ENCODE measurements around the gene EARS2.
"Not testable (repeated sequence)": the region's sequence is repeated elsewhere in the genome, so short reads cannot be mapped to it uniquely, and the experiment has no call there.

Gene EARS2

DNA sequence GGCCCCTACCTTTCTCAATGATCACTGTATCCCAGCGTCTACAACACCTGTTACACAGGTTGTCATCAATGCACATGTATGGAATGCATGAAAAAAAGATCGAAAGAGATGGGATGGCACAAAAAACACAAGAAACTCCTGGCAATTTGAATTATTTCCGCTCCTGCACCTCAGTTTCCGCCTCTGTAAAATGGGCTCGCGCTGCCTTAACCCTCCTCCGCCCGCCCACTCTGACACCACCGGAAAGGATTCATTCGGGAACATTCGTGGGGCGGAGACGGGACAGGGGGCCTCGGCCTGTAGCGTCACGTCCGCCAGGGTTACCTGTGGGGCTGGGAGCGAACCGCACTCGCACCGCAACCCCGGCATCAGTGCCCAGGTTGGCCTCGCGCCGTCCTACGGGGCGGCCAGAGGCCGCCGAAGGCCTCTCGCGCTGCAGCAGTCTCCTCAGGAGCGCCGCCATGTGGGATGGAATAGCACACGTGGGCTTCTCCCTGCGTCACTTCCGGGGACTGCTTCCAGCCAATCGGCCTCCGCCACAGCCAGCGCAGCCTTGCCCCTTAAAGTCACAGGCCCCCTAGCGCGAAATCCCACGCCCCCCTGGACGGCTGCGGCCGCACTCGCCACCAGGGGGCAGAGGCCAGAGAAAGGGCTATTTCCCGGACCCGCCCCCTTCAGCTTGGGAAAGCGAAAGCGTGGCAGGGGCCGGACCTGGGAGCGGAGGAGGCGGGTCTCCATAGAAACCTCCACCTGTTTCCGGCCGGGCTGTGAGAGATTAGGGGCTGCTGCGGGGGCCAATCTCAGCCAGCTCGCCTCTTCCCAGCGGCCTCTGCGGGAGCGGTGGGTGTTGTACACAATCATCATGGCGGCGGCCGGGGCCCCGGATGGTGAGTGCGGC, at the start of gene EARS2, which contains the start of gene UBFD1:
EARS2 (minus strand) TSS at position 470 of the 898 bp plus-strand sequence; CDS start at position 463, 7 bp downstream.
UBFD1 (plus strand) TSS at position 847 of the 898 bp plus-strand sequence; CDS start at position 863, 16 bp downstream.
- Histone ChIP-seq H3K36me3 (ENCODE audit: control insufficient read depth in 2 of 2, insufficient read depth in 2 of 2, low read length in 2 of 2) (peaks cover 22 to 24% of the 10 kb centered on the region in 2 donors), H3K9me3 (ENCODE audit: control insufficient read depth in 2 of 2, low read length in 2 of 2) (no peaks in the 10 kb centered on the region), H3K4me1 (ENCODE audit: control insufficient read depth, insufficient read depth, low read length) (peaks cover 22% of the 10 kb centered on the region), H3K27ac (ENCODE audit: low read length) (peak within 1 kb of the TSS; percentile 77), H3K9ac (ENCODE audit: low read length in 2 of 2) (peak within 1 kb of the TSS; percentile 84 to 85), H3K4me3 (ENCODE audit: low read length in 2 of 2) (peak within 1 kb of the TSS; percentile 61 to 93), H3K27me3 (ENCODE audit: control insufficient read depth in 1 of 2, insufficient read depth in 2 of 2, low read length in 2 of 2) (no peaks in the 10 kb centered on the region)

- Histone ChIP-seq H3K4me1 (ENCODE audit: control insufficient read depth, insufficient read depth, low read length) (peaks cover 17% of the 10 kb centered on the region), H3K27ac (ENCODE audit: low read length) (no peak overlapping the region), H3K4me3 (ENCODE audit: low read length in 2 of 2) (no peak overlapping the region), H3K9ac (ENCODE audit: low read length in 2 of 2) (no peak overlapping the region), H3K9me3 (ENCODE audit: control insufficient read depth in 2 of 2, low read length in 2 of 2) (no peaks in the 10 kb centered on the region), H3K36me3 (ENCODE audit: control insufficient read depth in 2 of 2, insufficient read depth in 2 of 2, low read length in 2 of 2) (peaks cover 0 to 16% of the 10 kb centered on the region in 2 donors), H3K27me3 (ENCODE audit: control insufficient read depth in 1 of 2, insufficient read depth in 2 of 2, low read length in 2 of 2) (no peaks in the 10 kb centered on the region)
Measured at GRCh38 chr16:23597003-23597756, 40.0 kb upstream of the EARS2 start.

- H3K27me3 ChIP-seq (ENCODE audit: control insufficient read depth in 1 of 2, insufficient read depth in 2 of 2, low read length in 2 of 2): no peaks in the 10 kb centered on the region
- peak within 1 kb of the TSS; percentile 85 to 92 for H3K9ac ChIP-seq (ENCODE audit: low read length in 2 of 2)
- peak within 1 kb of the TSS; percentile 79 to 99 for H3K4me3 ChIP-seq (ENCODE audit: low read length in 2 of 2)
- H3K36me3 ChIP-seq (ENCODE audit: control insufficient read depth in 2 of 2, insufficient read depth in 2 of 2, low read length in 2 of 2): peaks cover 6 to 24% of the 10 kb centered on the region in 2 donors
- peaks cover 17% of the 10 kb centered on the region for H3K4me1 ChIP-seq (ENCODE audit: control insufficient read depth, insufficient read depth, low read length)
- peak within 1 kb of the TSS; percentile 55 for H3K27ac ChIP-seq (ENCODE audit: low read length)
- no peaks in the 10 kb centered on the region for H3K9me3 ChIP-seq (ENCODE audit: control insufficient read depth in 2 of 2, low read length in 2 of 2)
Measured at GRCh38 chr16:23595951-23596720, 39.0 kb upstream of the EARS2 start, which contains the start of gene NDUFAB1. Gene NDUFAB1, minus strand, starts transcription at chr16:23596316. Its CDS starts 26 bp downstream, at chr16:23596290.

GRCh38 chr16:23595246-23595950, 38.2 kb upstream of the EARS2 start:
- Histone ChIP-seq H3K36me3 (ENCODE audit: control insufficient read depth in 2 of 2, insufficient read depth in 2 of 2, low read length in 2 of 2) (peaks cover 11 to 28% of the 10 kb centered on the region in 2 donors), H3K9me3 (ENCODE audit: control insufficient read depth in 2 of 2, low read length in 2 of 2) (no peaks in the 10 kb centered on the region), H3K27me3 (ENCODE audit: control insufficient read depth in 1 of 2, insufficient read depth in 2 of 2, low read length in 2 of 2) (no peaks in the 10 kb centered on the region), H3K27ac (ENCODE audit: low read length) (peak overlapping the region; percentile 55), H3K4me3 (ENCODE audit: low read length in 2 of 2) (peak overlapping the region; percentile 79 to 99), H3K9ac (ENCODE audit: low read length in 2 of 2) (peak overlapping the region; percentile 85 to 92), H3K4me1 (ENCODE audit: control insufficient read depth, insufficient read depth, low read length) (peaks cover 17% of the 10 kb centered on the region)

DNA sequence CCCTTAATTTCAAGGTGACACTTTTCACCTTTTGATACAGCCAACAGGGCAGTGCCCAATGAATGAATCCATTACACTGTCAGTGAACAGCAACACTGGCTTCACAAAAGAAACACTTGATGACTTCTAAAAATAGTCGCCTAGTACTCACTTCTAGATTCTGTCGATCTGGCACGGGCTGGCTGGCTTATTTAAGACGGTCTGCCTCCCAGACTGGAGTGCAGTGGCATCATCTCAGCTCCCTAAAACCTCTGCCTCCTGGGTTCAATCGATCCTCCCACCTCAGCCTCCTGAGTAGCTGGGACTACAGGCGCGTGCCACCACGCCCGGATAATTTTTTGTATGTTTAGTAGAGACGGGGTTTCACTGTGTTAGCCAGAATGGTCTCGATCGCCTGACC, 37.0 kb upstream of the EARS2 start:
- H3K27me3 ChIP-seq (ENCODE audit: control insufficient read depth in 1 of 2, insufficient read depth in 2 of 2, low read length in 2 of 2): no peaks in the 10 kb centered on the region
- no peak overlapping the region for H3K4me3 ChIP-seq (ENCODE audit: low read length in 2 of 2)
- H3K27ac ChIP-seq (ENCODE audit: low read length): no peak overlapping the region
- peaks cover 17 to 37% of the 10 kb centered on the region in 2 donors for H3K36me3 ChIP-seq (ENCODE audit: control insufficient read depth in 2 of 2, insufficient read depth in 2 of 2, low read length in 2 of 2)
- no peaks in the 10 kb centered on the region for H3K9me3 ChIP-seq (ENCODE audit: control insufficient read depth in 2 of 2, low read length in 2 of 2)
- H3K9ac ChIP-seq (ENCODE audit: low read length in 2 of 2): no peak overlapping the region
- H3K4me1 ChIP-seq (ENCODE audit: control insufficient read depth, insufficient read depth, low read length): peaks cover 17% of the 10 kb centered on the region

GRCh38 chr16:23590181-23590580, 33.0 kb upstream of the EARS2 start:
- H3K36me3 ChIP-seq (ENCODE audit: control insufficient read depth in 2 of 2, insufficient read depth in 2 of 2, low read length in 2 of 2): peaks cover 30 to 61% of the 10 kb centered on the region in 2 donors
- peaks cover 9% of the 10 kb centered on the region for H3K4me1 ChIP-seq (ENCODE audit: control insufficient read depth, insufficient read depth, low read length)
- no peak overlapping the region for H3K27ac ChIP-seq (ENCODE audit: low read length)
- H3K9me3 ChIP-seq (ENCODE audit: control insufficient read depth in 2 of 2, low read length in 2 of 2): no peaks in the 10 kb centered on the region
- no peak overlapping the region for H3K9ac ChIP-seq (ENCODE audit: low read length in 2 of 2)
- H3K27me3 ChIP-seq (ENCODE audit: control insufficient read depth in 1 of 2, insufficient read depth in 2 of 2, low read length in 2 of 2): no peaks in the 10 kb centered on the region
- no peak overlapping the region for H3K4me3 ChIP-seq (ENCODE audit: low read length in 2 of 2)

DNA sequence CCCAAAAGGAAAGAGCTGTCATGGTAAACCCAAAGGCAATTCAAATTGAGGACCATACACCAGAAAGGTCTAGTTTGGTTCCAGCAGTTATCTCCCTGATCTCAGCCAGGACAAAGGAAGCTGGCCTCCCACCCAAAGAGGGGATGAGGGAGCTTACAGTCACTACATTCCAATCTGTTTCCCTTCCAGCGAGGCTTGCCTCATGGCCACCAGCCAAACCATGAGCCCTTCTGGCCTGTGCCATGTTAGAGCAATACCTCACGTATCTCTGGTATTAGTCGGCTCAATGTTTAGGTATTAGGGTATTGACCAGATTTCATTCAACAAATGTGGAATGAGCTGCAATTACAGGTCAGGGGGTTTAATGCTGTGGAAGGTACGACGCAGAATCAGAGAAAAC, 30.6 kb upstream of the EARS2 start:
- H3K9me3 ChIP-seq (ENCODE audit: control insufficient read depth in 2 of 2, low read length in 2 of 2): no peaks in the 10 kb centered on the region
- H3K9ac ChIP-seq (ENCODE audit: low read length in 2 of 2): no peak overlapping the region
- H3K4me1 ChIP-seq (ENCODE audit: control insufficient read depth, insufficient read depth, low read length): no peaks in the 10 kb centered on the region
- H3K27me3 ChIP-seq (ENCODE audit: control insufficient read depth in 1 of 2, insufficient read depth in 2 of 2, low read length in 2 of 2): no peaks in the 10 kb centered on the region
- peaks cover 39 to 64% of the 10 kb centered on the region in 2 donors for H3K36me3 ChIP-seq (ENCODE audit: control insufficient read depth in 2 of 2, insufficient read depth in 2 of 2, low read length in 2 of 2)
- H3K4me3 ChIP-seq (ENCODE audit: low read length in 2 of 2): no peak overlapping the region
- H3K27ac ChIP-seq (ENCODE audit: low read length): no peak overlapping the region

DNA sequence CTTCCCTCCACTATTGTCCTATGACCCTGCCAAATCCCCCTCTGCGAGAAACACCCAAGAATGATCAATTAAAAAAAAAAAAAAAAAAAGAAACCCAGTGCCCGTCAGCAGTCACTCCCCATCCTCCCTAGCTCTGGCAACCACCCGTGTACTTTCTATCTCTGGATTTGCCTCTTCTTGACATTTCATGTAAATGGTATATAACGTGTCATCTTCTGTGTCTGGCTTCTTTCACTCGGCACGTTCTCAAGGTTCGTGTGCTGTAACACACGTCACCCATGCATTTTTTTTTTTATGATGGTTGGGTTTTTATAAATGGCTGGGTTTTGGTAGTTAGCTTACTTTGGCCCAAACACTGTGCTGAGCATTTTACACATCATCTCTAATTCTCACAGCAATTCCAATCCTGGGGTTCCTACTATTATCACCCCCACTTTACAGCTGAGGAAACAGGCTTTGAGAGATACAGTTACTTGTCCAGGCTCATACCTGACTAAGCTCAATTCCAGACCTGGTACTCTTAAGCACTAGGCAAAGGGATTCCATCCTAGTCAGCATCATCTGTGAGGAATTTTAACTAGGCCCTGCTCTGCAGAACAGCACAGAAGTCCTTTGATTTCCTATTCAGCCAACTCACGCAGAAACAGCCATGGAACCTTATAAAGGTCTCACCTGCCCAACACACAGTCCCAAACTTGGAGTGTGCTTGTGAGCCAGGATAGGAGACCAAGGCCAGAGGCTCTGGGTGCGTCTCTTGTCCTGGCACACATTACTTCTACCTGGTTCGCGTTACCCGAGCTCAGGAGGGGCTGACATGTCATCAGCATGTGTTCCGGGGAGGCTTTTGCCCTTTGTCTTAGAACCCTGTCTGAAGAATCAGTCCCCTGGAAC, 27.3 kb upstream of the EARS2 start:
- H3K9ac ChIP-seq (ENCODE audit: low read length in 2 of 2): no peak overlapping the region
- H3K4me3 ChIP-seq (ENCODE audit: low read length in 2 of 2): no peak overlapping the region
- H3K36me3 ChIP-seq (ENCODE audit: control insufficient read depth in 2 of 2, insufficient read depth in 2 of 2, low read length in 2 of 2): peaks cover 33 to 52% of the 10 kb centered on the region in 2 donors
- no peaks in the 10 kb centered on the region for H3K4me1 ChIP-seq (ENCODE audit: control insufficient read depth, insufficient read depth, low read length)
- no peaks in the 10 kb centered on the region for H3K9me3 ChIP-seq (ENCODE audit: control insufficient read depth in 2 of 2, low read length in 2 of 2)
- H3K27me3 ChIP-seq (ENCODE audit: control insufficient read depth in 1 of 2, insufficient read depth in 2 of 2, low read length in 2 of 2): no peaks in the 10 kb centered on the region
- no peak overlapping the region for H3K27ac ChIP-seq (ENCODE audit: low read length)

- H3K27me3 ChIP-seq (ENCODE audit: control insufficient read depth in 1 of 2, insufficient read depth in 2 of 2, low read length in 2 of 2); H3K9me3 ChIP-seq (ENCODE audit: control insufficient read depth in 2 of 2, low read length in 2 of 2); H3K4me1 ChIP-seq (ENCODE audit: control insufficient read depth, insufficient read depth, low read length); H3K27ac ChIP-seq (ENCODE audit: low read length); H3K9ac ChIP-seq (ENCODE audit: low read length in 2 of 2); H3K4me3 ChIP-seq (ENCODE audit: low read length in 2 of 2): not testable (repeated sequence)
- H3K36me3 ChIP-seq (ENCODE audit: control insufficient read depth in 2 of 2, insufficient read depth in 2 of 2, low read length in 2 of 2): peaks cover 40 to 52% of the 10 kb centered on the region in 2 donors
Measured at GRCh38 chr16:23583271-23583670, 26.1 kb upstream of the EARS2 start.
